DOHH2 (cell line): ENCODE results near the gene EIF3I.

Source experiments
- H3F3A ChIP-seq: fragments of 200-600 bp; sonication (generic), shearing (Covaris generic); 2 replicates; pipeline ENCODE4 v1.6.0; 2016; ENCODE audit warnings: antibody characterized with exemption, mild to moderate bottlenecking; ENCODE audit not compliant: control insufficient read depth, insufficient read depth
- H3K27ac ChIP-seq: fragments of 200-600 bp; sonication (generic); 2 replicates; pipeline ENCODE4 v1.5.1; 2014; ENCODE audit warnings: low read depth, mild to moderate bottlenecking, low read length, moderate library complexity
- H3K27me3 ChIP-seq: fragments of 200-600 bp; sonication (generic); 2 replicates; pipeline ENCODE4 v1.6.1; 2014; ENCODE audit warnings: mild to moderate bottlenecking, low read length, mixed read lengths; ENCODE audit not compliant: control insufficient read depth
- H3K36me3 ChIP-seq: fragments of 200-600 bp; sonication (generic); 2 replicates; pipeline ENCODE4 v1.6.1; 2014; ENCODE audit warnings: mild to moderate bottlenecking, low read length, moderate library complexity, mixed read lengths; ENCODE audit not compliant: control insufficient read depth
- H3K4me1 ChIP-seq: fragments of 200-600 bp; sonication (generic); 2 replicates; pipeline ENCODE4 v1.6.1; 2014; ENCODE audit warnings: mild to moderate bottlenecking, low read length, mixed read lengths; ENCODE audit not compliant: control insufficient read depth
- H3K4me2 ChIP-seq: fragments of 200-600 bp; sonication (generic); 2 replicates; pipeline ENCODE4 v1.6.0; 2014; ENCODE audit warnings: mild to moderate bottlenecking, low read length, moderate library complexity
- H3K4me3 ChIP-seq: fragments of 200-600 bp; sonication (generic); 2 replicates; pipeline ENCODE4 v1.5.1; 2014; ENCODE audit warnings: mild to moderate bottlenecking, low read length, mixed read lengths
- H3K79me2 ChIP-seq: fragments of 200-600 bp; sonication (generic); 2 replicates; pipeline ENCODE4 v1.6.1; 2014; ENCODE audit warnings: mild to moderate bottlenecking, low read length, mixed read lengths; ENCODE audit not compliant: control insufficient read depth
- H3K9me2 ChIP-seq: fragments of 200-600 bp; sonication (generic); replicated peaks from 2 replicates; pipeline ENCODE4 v1.6.1; 2014; ENCODE audit warnings: mild to moderate bottlenecking, low read length, mixed read lengths; ENCODE audit not compliant: control insufficient read depth
- H3K9me3 ChIP-seq: fragments of 200-600 bp; sonication (generic); 2 replicates; pipeline ENCODE4 v1.6.1; 2014; ENCODE audit warnings: antibody characterized with exemption, low read length, mixed read lengths; ENCODE audit not compliant: control insufficient read depth, insufficient read depth
- H4K20me1 ChIP-seq: fragments of 200-600 bp; sonication (generic); 2 replicates; pipeline ENCODE4 v1.6.0; 2014; ENCODE audit warnings: low read depth, mild to moderate bottlenecking, antibody characterized with exemption, low read length, moderate library complexity; ENCODE audit not compliant: control insufficient read depth, insufficient read depth
- EZH2phosphoT487 ChIP-seq: fragments of 200-600 bp; sonication (generic); IDR thresholded peaks from 2 replicates; pipeline ENCODE4 v1.6.1; 2017; ENCODE audit warnings: borderline replicate concordance, mild to moderate bottlenecking, antibody characterized with exemption, low read length, moderate library complexity, mixed read lengths
- TF ChIP-seq, protein P1 (sequence below): fragments of 200-600 bp; sonication (generic); IDR thresholded peaks from one replicate; pipeline ENCODE4 v1.5.1; 2014; ENCODE audit warnings: antibody characterized with exemption, mild to moderate bottlenecking, low read depth, low read length; ENCODE audit not compliant: poor library complexity, severe bottlenecking

Gene EIF3I

DNA sequence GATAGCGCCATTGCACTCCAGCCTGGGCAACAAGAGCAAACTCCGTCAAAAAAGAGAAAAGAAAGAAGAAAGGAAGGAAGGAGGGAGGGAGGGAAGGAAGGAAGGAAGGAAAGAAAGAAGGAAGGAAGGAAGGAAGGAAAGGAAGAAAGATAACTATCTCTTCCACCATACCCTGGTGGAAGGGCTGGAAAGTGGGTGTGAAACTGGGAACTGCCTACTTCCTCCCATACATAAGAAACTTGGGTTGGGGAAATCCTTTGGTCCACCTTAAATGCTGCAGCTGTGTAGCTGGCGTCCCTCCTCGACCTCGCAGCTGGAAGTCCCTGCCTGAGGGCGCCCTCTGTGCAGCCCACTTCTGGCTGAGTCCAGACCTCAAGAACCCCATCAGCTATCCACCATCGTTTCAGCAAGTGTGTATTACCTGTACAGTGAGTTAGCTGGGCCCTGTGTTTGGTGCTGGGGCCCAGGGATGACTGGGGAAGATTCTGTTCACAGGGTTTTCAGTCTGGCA is 20.2 kb downstream of the EIF3I start:
- Histone ChIP-seq H3K79me2 (no peaks in the 10 kb centered on the region), H3K9me2 (no peaks in the 10 kb centered on the region), H3K36me3 (no peaks in the 10 kb centered on the region), H3K27me3 (no peaks in the 10 kb centered on the region; the same call in 1 of the 2 replicates), H3K4me3 (no peak overlapping the region), H4K20me1 (no peaks in the 10 kb centered on the region), H3F3A (0 out of 2 replicates have a peak, but pooled peaks cover 8% of the 10 kb centered on the region), H3K4me2 (no peak overlapping the region), H3K4me1 (peaks cover 46% of the 10 kb centered on the region), H3K9me3 (no peaks in the 10 kb centered on the region), H3K27ac (no peak overlapping the region)
- TF ChIP-seq, protein P1, sequence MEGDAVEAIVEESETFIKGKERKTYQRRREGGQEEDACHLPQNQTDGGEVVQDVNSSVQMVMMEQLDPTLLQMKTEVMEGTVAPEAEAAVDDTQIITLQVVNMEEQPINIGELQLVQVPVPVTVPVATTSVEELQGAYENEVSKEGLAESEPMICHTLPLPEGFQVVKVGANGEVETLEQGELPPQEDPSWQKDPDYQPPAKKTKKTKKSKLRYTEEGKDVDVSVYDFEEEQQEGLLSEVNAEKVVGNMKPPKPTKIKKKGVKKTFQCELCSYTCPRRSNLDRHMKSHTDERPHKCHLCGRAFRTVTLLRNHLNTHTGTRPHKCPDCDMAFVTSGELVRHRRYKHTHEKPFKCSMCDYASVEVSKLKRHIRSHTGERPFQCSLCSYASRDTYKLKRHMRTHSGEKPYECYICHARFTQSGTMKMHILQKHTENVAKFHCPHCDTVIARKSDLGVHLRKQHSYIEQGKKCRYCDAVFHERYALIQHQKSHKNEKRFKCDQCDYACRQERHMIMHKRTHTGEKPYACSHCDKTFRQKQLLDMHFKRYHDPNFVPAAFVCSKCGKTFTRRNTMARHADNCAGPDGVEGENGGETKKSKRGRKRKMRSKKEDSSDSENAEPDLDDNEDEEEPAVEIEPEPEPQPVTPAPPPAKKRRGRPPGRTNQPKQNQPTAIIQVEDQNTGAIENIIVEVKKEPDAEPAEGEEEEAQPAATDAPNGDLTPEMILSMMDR: no peak
- no peak for TF ChIP-seq EZH2phosphoT487

DNA sequence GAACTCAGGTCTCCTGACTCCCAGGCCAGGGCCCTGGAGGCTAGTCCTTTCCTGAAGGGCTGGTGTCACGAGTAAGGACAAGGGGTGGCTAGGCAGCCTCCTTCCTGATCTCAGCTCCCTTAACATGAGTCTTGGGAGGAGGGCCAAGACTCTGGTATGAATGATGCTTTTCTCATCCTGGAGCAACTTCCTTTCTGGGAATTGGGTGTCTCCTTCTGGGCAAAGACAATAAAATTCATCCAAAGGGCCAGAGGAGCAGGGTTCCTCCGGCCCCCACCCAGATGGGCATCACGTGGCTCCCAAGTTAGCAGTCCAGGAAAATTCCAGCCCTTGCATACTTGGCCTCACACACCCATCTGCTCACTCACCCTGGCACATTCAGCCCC is 24.7 kb downstream of the EIF3I start, which contains the start of gene FAM167B:
Gene FAM167B, plus strand, starts transcription at position 335 of the 386 bp plus-strand sequence. CDS start 200 bp downstream, outside the sequence.
- peak within 1 kb of the TSS; percentile 100 for H3K27ac ChIP-seq
- H3K9me3 ChIP-seq: no peaks in the 10 kb centered on the region
- peak within 1 kb of the TSS; percentile 89 for H3K4me2 ChIP-seq
- peak within 1 kb of the TSS; percentile 46 for H3K4me3 ChIP-seq
- H3K27me3 ChIP-seq: no peaks in the 10 kb centered on the region
- H4K20me1 ChIP-seq: no peaks in the 10 kb centered on the region
- H3K79me2 ChIP-seq: peaks cover 5% of the 10 kb centered on the region
- H3K36me3 ChIP-seq: peaks cover 6% of the 10 kb centered on the region
- TF ChIP-seq, protein P1: no peak
- TF ChIP-seq EZH2phosphoT487: no peak
- peaks cover 38% of the 10 kb centered on the region for H3F3A ChIP-seq
- no peaks in the 10 kb centered on the region for H3K9me2 ChIP-seq
- peaks cover 70% of the 10 kb centered on the region for H3K4me1 ChIP-seq

DNA sequence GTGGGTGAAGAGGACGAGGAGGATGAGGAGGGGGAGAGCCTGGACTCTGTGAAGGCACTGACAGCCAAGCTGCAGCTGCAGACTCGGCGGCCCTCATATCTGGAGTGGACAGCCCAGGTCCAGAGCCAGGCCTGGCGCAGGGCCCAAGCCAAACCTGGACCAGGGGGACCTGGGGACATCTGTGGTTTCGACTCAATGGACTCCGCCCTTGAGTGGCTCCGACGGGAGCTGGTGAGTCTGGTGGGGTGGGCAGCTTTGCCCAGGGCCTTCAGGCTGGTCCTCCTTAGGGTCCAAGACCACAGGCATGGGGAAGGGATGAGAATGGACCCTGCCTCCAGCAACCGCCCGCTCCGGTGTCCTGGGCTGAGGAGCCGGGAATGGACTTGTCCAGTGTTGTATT is 25.2 kb downstream of the EIF3I start:
- peaks cover 11% of the 10 kb centered on the region for H3K79me2 ChIP-seq
- no peaks in the 10 kb centered on the region for H3K9me3 ChIP-seq
- no peaks in the 10 kb centered on the region for H3K9me2 ChIP-seq
- no peaks in the 10 kb centered on the region for H4K20me1 ChIP-seq
- no peaks in the 10 kb centered on the region for H3K27me3 ChIP-seq
- peak overlapping the region; percentile 89 for H3K4me2 ChIP-seq
- H3K36me3 ChIP-seq: peaks cover 8% of the 10 kb centered on the region
- peak overlapping the region; percentile 100 for H3K27ac ChIP-seq
- TF ChIP-seq, protein P1: no peak
- TF ChIP-seq EZH2phosphoT487: no peak
- H3F3A ChIP-seq: peaks cover 41% of the 10 kb centered on the region
- peaks cover 74% of the 10 kb centered on the region for H3K4me1 ChIP-seq
- H3K4me3 ChIP-seq: peak overlapping the region; percentile 46
